Mucosa of stomach (tissue), 1 donor: Measurements from ENCODE around the gene ASCC3.

ENCODE experiments used
- H3K27me3 ChIP-seq: one replicate; pipeline ENCODE4 v1.7.0; 2013; ENCODE audit warnings: mild to moderate bottlenecking, low read length; ENCODE audit not compliant: control insufficient read depth, insufficient read depth
- H3K36me3 ChIP-seq: one replicate; pipeline ENCODE4 v1.7.0; 2013; ENCODE audit warnings: low read length; ENCODE audit not compliant: control insufficient read depth, insufficient read depth
- H3K4me1 ChIP-seq: one replicate; pipeline ENCODE4 v1.7.0; 2013; ENCODE audit warnings: mild to moderate bottlenecking, low read length; ENCODE audit not compliant: control insufficient read depth, insufficient read depth
- H3K4me3 ChIP-seq: one replicate; pipeline ENCODE4 v1.7.0; 2013; ENCODE audit warnings: low read length
- H3K9ac ChIP-seq: one replicate; pipeline ENCODE4 v1.7.0; 2013; ENCODE audit warnings: mild to moderate bottlenecking, low read length, moderate library complexity
- H3K9me3 ChIP-seq: one replicate; pipeline ENCODE4 v1.7.0; 2013; ENCODE audit warnings: mild to moderate bottlenecking, low read length, moderate library complexity; ENCODE audit not compliant: control insufficient read depth
- donor health status: Pancreatic carcinoma.

The ASCC3 gene

DNA sequence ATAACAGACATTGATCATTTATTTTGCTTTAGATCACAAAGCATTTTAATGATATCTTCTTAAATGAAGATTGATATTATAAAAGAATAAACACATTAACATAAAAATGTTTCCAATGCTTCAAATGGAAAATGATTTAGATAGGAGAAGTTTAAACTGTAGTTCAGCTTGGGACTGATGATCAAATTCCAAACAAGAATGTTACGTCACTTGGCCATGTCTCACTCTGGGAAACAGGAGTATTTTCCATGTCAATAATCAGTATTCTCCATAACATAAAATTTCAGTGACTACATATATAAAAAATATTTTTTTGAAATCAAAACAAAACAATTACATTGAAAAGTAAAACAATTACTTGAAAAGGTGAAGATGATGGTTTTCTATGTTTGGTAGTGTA, 363.5 kb downstream of the ASCC3 start:
- no peak overlapping the region for H3K9ac ChIP-seq
- H3K4me1 ChIP-seq, result no peaks in the 10 kb centered on the region
- H3K4me3 ChIP-seq, result no peak overlapping the region
- H3K36me3 ChIP-seq, result peaks cover 1% of the 10 kb centered on the region
- H3K9me3 ChIP-seq, result no peaks in the 10 kb centered on the region
- peaks cover 18% of the 10 kb centered on the region for H3K27me3 ChIP-seq

GRCh38 chr6:100517106-100517505, 364.0 kb downstream of the ASCC3 start:
- Histone ChIP-seq H3K4me3 (no peak overlapping the region), H3K27me3 (peaks cover 18% of the 10 kb centered on the region), H3K9ac (no peak overlapping the region), H3K36me3 (peaks cover 6% of the 10 kb centered on the region), H3K4me1 (no peaks in the 10 kb centered on the region), H3K9me3 (no peaks in the 10 kb centered on the region)

GRCh38 chr6:100514660-100515059, 366.5 kb downstream of the ASCC3 start:
- Histone ChIP-seq H3K9ac (no peak overlapping the region), H3K4me3 (no peak overlapping the region), H3K27me3 (peaks cover 5% of the 10 kb centered on the region), H3K36me3 (peaks cover 6% of the 10 kb centered on the region), H3K4me1 (no peaks in the 10 kb centered on the region), H3K9me3 (no peaks in the 10 kb centered on the region)

DNA sequence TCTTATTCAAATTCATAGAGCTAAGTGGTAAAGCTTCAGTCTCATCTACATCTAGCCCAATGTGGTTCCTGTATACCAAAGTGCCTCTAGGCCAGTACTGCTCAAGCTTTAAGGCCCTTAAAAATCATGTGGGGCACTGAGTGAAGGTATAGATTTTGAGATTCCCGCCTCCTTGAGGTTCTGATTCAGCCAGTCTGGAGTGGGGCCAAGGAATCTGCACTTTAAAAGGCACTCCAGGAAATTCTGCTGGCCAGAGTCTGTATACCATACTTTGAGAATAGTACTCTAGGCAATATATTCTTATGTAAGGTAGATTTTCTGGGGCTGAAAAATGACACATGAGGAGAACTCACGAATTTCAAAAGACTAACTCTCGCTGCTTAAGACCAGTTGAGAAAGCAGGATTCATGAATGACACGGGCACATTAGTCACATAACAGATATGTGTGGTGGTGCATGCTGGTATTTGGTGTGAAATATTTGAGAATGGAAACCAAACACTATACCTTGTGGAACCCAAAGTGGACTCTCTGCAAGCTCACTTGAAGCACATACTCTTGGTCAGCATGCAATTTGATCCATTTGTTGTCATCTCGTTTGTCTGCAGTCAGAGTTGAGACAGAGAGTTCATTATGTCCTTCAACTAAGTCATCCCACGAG, 368.8 kb downstream of the ASCC3 start:
- no peaks in the 10 kb centered on the region for H3K9me3 ChIP-seq
- H3K36me3 ChIP-seq, result peaks cover 9% of the 10 kb centered on the region
- peaks cover 4% of the 10 kb centered on the region for H3K27me3 ChIP-seq
- no peak overlapping the region for H3K4me3 ChIP-seq
- no peak overlapping the region for H3K9ac ChIP-seq
- H3K4me1 ChIP-seq, result no peaks in the 10 kb centered on the region

DNA sequence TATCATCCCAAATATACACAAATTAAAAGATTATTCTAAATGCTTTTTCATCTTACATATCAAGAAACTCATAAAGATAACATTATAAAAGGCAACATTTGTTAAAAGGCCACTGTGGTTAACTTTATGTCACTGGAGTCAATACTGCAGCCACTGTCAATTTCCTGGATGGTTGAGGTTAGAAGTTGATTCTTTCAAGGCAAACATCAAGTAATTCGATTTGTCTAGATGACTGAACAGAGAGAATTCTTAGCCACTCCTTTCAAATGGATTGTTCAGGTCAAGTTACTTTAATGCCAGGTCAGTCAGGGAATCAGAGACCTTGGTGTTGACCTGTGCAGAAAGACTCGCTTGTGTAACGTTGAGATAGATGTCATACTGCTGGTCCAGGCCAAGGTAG, 372.0 kb downstream of the ASCC3 start:
- Histone ChIP-seq H3K36me3 (peaks cover 9% of the 10 kb centered on the region), H3K27me3 (no peaks in the 10 kb centered on the region)

DNA sequence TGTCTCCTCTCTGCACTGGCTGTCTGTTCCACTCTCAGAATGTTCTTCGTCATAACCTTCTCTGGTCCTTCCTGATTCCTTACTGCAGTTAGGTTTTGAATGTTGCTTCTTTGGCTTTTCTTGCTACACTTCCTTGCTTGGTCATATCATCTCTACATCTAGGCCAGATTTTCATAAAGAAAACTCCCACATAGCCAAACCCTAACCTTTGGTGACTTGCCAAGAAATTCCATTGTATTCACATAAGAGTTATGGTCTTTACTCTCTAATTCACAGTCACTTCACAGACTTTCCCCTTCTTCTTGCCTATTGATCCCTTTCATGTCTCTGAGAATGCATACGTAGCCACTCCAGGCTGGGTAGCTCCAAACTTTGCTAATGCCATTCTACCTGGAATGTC, 374.5 kb downstream of the ASCC3 start:
- Histone ChIP-seq H3K9me3 (no peaks in the 10 kb centered on the region), H3K27me3 (no peaks in the 10 kb centered on the region), H3K4me1 (no peaks in the 10 kb centered on the region), H3K4me3 (no peak overlapping the region), H3K36me3 (peaks cover 3% of the 10 kb centered on the region), H3K9ac (no peak overlapping the region)

More for the DNA sequence above, 372.0 kb downstream of the ASCC3 start:
- Histone ChIP-seq H3K9ac (no peak overlapping the region), H3K4me3 (no peak overlapping the region), H3K4me1 (no peaks in the 10 kb centered on the region), H3K9me3 (no peaks in the 10 kb centered on the region)

- no peaks in the 10 kb centered on the region for H3K27me3 ChIP-seq
- H3K9me3 ChIP-seq, result no peaks in the 10 kb centered on the region
- H3K9ac ChIP-seq, result no peak overlapping the region
- H3K4me1 ChIP-seq, result no peaks in the 10 kb centered on the region
- peaks cover 3% of the 10 kb centered on the region for H3K36me3 ChIP-seq
- no peak overlapping the region for H3K4me3 ChIP-seq
These were observed 376.1 kb downstream of the ASCC3 start for GRCh38 chr6:100504786-100505737.

GRCh38 chr6:100503043-100503705, 378.0 kb downstream of the ASCC3 start:
- Histone ChIP-seq H3K9me3 (no peaks in the 10 kb centered on the region), H3K9ac (no peak overlapping the region), H3K27me3 (no peaks in the 10 kb centered on the region), H3K36me3 (no peaks in the 10 kb centered on the region), H3K4me1 (no peaks in the 10 kb centered on the region), H3K4me3 (no peak overlapping the region)

DNA sequence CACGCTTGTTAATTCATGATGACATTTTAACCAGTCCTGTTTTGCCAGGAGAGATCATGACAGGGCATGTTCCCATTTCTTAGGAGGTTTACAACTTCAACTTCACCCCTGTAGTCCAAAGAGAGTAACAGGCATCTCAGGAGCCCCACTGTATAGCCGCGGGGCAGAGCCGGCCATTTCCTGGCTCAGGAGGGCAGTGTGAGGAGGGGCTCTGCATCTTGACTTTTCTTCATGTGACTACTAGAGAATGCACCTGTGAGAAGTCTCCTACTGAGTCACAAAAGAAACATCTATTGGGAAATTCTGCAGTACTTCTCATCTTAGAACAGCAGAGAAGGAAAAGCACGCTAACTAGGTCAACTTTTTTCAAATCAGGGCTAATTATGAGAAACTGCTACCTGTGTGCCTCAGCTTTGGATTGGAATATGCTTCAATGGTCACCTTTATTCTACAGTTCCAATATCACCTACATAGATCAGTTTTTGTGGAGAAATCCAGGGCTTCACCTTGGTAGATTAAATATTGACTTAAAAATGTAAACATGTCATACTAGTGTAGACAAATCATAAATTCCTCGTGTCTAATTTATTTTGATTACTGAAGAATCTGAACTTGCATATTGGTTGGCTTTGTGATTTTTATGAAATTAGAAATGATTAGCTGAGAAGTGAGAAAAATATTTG, 387.8 kb downstream of the ASCC3 start:
- Histone ChIP-seq H3K4me3 (no peak overlapping the region), H3K27me3 (no peaks in the 10 kb centered on the region), H3K9ac (no peak overlapping the region), H3K36me3 (no peaks in the 10 kb centered on the region), H3K9me3 (no peaks in the 10 kb centered on the region), H3K4me1 (no peaks in the 10 kb centered on the region)

GRCh38 chr6:100491952-100492670, 389.0 kb downstream of the ASCC3 start:
- Histone ChIP-seq H3K4me3 (no peak overlapping the region), H3K9me3 (no peaks in the 10 kb centered on the region), H3K27me3 (no peaks in the 10 kb centered on the region), H3K4me1 (no peaks in the 10 kb centered on the region), H3K36me3 (no peaks in the 10 kb centered on the region), H3K9ac (no peak overlapping the region)

GRCh38 chr6:100490065-100490464, 391.1 kb downstream of the ASCC3 start:
- no peak overlapping the region for H3K4me3 ChIP-seq
- no peaks in the 10 kb centered on the region for H3K36me3 ChIP-seq
- H3K27me3 ChIP-seq, result peaks cover 5% of the 10 kb centered on the region
- H3K9ac ChIP-seq, result no peak overlapping the region
- H3K9me3 ChIP-seq, result no peaks in the 10 kb centered on the region
- H3K4me1 ChIP-seq, result no peaks in the 10 kb centered on the region
